Epithelial cell of esophagus (primary cell): ENCODE data around the gene RGL2.

Source experiments
- DNase-seq: peaks from one replicate; pipeline ENCODE4 v3.0.0; 2010; ENCODE audit warnings: low read depth
- H3K4me3 ChIP-seq: 2 replicates; pipeline ENCODE4 v1.5.1; 2011; ENCODE audit warnings: mild to moderate bottlenecking, low read length, control low read depth
- TF ChIP-seq, protein P1 (sequence below): IDR thresholded peaks from 2 replicates; pipeline ENCODE4 v1.5.1; 2011; ENCODE audit warnings: low read depth, mild to moderate bottlenecking, low read length, control low read depth, inconsistent platforms; ENCODE audit not compliant: insufficient read depth; ENCODE audit errors: missing control alignments

The RGL2 gene

DNA sequence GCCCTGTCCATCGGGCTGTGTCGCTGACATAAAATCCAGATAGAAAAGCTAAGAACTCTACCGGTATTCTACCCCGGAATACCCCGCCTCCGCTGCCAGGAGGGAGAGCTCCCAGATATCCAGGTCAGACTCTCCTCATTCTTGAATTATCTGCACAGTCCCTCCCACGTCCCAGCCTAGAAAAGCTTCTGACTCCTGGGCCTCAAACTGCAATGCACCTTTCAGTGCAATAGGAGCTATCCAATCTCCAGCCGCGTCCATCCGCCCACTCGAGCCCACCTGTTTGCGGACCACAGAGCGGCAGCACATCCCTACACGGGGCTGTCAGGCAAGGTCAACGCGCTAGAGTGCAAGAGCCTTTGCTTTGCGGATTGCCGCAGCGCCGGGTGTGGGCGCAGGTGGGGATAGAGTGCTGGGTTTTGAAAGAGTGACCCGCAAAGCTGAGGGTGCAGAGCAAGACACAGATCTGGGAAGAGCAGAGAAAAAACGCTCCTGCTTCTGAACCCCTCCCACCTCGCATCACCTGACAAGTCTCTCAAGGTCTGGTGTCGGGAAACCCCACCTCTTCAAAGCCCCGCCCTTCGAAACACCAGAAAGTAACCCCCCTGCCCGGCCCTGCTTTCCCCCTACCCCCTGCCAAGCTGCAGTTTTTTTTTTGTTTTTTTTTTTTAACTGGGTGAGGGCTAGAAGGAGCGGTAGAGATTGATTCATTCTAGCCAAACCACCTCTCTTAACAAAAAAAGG is 13.8 kb upstream of the RGL2 start:
- peak overlapping the region; percentile 90 for H3K4me3 ChIP-seq

DNA sequence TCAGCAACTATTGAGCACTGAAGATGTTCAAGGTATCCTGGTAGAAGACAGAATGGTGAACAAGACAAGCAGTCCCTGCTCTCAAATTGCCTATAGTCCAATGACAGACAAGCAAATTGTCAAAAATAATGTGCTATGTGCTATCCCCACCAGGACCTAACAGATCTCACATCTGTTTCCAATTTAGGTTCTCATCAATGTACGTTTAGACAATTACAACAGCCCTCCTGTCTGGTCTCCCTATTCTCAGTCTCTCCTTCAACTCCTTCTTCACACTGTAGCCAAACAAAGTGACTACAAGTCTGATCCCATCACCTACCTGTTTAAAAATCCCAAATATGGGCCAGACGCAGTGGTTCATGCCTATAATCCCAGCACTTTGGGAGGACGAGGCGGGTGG is 7.6 kb upstream of the RGL2 start:
- no peak for DNase-seq
- no peak overlapping the region for H3K4me3 ChIP-seq
- TF ChIP-seq, protein P1, sequence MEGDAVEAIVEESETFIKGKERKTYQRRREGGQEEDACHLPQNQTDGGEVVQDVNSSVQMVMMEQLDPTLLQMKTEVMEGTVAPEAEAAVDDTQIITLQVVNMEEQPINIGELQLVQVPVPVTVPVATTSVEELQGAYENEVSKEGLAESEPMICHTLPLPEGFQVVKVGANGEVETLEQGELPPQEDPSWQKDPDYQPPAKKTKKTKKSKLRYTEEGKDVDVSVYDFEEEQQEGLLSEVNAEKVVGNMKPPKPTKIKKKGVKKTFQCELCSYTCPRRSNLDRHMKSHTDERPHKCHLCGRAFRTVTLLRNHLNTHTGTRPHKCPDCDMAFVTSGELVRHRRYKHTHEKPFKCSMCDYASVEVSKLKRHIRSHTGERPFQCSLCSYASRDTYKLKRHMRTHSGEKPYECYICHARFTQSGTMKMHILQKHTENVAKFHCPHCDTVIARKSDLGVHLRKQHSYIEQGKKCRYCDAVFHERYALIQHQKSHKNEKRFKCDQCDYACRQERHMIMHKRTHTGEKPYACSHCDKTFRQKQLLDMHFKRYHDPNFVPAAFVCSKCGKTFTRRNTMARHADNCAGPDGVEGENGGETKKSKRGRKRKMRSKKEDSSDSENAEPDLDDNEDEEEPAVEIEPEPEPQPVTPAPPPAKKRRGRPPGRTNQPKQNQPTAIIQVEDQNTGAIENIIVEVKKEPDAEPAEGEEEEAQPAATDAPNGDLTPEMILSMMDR, result no peak

More for the DNA sequence above, 13.8 kb upstream of the RGL2 start:
- TF ChIP-seq, protein P1, result no peak
- DNase-seq, result peak; percentile 91

DNA sequence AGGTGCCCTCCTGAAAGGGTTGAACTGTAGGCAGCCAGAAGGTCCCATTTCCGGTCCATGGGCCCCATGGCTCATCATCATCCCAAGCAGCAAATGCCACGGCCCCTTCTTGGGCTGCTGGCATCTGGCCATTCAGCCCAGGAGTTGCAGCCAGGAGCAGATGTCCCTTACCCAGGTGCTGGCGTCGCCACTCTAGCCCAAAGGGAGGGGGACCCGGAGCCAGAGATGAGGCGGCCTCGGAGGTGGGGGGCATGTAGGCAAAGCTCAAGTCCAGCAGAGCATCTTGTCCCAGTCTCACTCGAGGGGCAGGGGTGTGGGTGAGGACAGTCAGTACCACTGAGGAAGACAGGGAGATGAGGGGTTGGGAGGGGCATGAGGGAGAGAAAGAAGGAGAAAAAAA is 6.3 kb upstream of the RGL2 start:
- TF ChIP-seq, protein P1, result no peak
- no peak for DNase-seq
- H3K4me3 ChIP-seq, result no peak overlapping the region

DNA sequence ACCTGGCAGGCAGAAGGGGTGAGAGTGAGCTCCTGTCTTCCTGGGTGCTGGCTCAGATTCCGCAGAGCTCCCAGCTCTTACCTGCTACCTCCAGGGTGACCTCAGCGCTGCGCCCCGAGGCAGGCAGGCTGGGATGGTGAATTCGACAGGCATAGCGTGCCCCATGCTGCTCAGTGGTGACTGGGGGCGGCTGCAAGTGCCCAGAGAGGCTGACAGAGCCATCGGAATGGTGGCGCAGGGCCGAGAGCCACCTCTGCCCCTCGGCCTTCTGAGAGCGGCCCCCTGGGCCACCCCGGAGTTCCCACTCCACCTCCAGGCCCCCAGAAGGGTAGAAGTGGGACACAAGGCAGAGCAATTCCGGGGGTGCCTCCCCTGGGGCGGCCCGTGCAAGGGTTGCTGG is 5.5 kb upstream of the RGL2 start:
- H3K4me3 ChIP-seq, result no peak overlapping the region
- TF ChIP-seq, protein P1, result no peak
- no peak for DNase-seq

DNA sequence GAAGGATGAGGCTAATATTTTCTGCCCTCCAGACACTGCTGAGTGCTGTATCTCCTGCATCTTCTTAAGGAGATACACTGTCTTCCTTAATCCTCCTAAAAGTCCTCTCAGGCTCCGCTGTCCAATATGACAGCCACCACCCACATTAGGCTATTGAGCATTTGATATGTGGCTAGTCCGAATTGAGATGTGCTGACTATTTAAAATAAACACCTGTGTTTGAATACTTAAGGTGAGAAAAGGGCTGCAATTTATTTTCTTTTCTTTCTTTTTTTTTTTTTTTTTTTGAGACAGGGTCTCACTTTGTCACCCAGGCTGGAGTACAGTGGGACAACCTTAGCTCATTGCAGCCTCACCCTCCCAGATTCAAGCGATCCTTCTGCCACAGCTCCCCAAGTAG is 3.1 kb upstream of the RGL2 start:
- TF ChIP-seq, protein P1, result no peak
- no peak overlapping the region for H3K4me3 ChIP-seq
- no peak for DNase-seq

DNA sequence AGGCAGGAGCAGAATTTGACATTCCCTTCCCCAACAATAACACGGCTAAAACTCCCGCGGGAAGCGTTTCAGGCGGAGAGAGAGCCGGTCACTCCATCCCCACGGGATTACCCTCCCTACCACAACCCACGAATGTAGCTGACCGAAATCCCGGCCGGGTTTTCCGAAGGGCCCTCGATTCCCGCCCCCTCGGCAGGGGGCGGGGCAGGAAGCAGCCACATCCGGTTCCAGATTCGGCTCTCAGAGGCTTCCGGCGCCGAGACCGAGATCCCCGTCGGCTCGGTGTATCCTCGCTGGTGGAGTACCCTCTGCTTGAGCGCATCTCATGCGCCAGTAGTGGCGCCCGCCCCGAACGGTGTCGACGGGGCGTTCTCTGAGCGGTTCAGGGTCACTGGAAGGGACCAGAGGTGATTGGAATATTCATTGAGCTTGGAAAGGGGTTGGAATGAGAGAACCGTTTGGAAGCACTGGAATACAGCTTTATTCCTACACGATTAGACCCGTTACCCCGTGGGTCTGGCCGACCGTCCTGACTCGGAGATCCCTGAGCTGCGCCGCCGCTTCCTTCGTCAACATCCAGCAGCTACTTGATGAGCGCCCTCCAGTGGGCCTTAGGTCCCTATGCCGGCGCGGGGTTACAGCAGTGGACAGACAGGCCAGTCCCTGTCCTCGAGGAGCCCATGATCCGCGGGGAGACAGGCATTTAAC is 649 bp upstream of the RGL2 start:
- peak; percentile 92 for DNase-seq
- TF ChIP-seq, protein P1, result peak; percentile 75

More for the DNA sequence above, 649 bp upstream of the RGL2 start:
- H3K4me3 ChIP-seq, result peak overlapping the region; percentile 98
